HCT116 (cell line): ENCODE measurements around the gene DMRT2. TPM values are rescaled to one million over a fixed set of nuclear protein-coding genes. Genes with fewer than 3 reads are reported as not detected.

Experiments
- ATAC-seq: fragments of 200-7000 bp; cut with Tn5 transposase; 2 replicates; pipeline ENCODE4 v1.9.1; 2020; ENCODE audit warnings: mild to moderate bottlenecking, moderate library complexity
- BruUV-seq: library from RNA; stranded (reverse); fragments of 400-500 nt; replicated peaks from 2 replicates; lab custom pipeline; 2021; lab: Mats Ljungman, UMichigan
- CTCF ChIA-PET: fragments of 300-600 bp; sonication (Branson Sonifier 250); formaldehyde crosslinking; loops from one replicate; lab custom pipeline; 2021; ENCODE audit warnings: antibody characterized with exemption; lab: Charles Lee
- POLR2A ChIA-PET: fragments of 300-600, 350-600 bp; sonication (Branson Sonifier 250); formaldehyde crosslinking; loops from one replicate; lab custom pipeline; 2021; ENCODE audit warnings: antibody characterized with exemption; lab: Charles Lee
- RAD21 ChIA-PET, 2 experiments: fragments of 300-600 bp; sonication (Branson Sonifier 250); formaldehyde crosslinking; loops; one replicate each; lab custom pipeline; 2023; ENCODE audit warnings: low total read pairs in 2 of 2; ENCODE audit not compliant: uncharacterized antibody in 2 of 2, unreplicated experiment in 2 of 2, low non-redundant PET in 1 of 2; lab: Charles Lee
- DNase-seq: peaks from one replicate; pipeline ENCODE4 v3.0.0-alpha.2; 2010; ENCODE audit warnings: low read depth, low spot score
- H2AFZ ChIP-seq: fragments of 200-600 bp; shearing (Covaris generic), sonication (generic); 2 replicates; pipeline ENCODE4 v1.6.1; 2017; ENCODE audit warnings: low read depth, mixed run types, mixed read lengths, antibody characterized with exemption, low read length; ENCODE audit not compliant: poor library complexity, severe bottlenecking
- H3K27ac ChIP-seq: 2 replicates; pipeline ENCODE4 v1.5.1; 2012; ENCODE audit warnings: low read depth, low read length
- H3K27me3 ChIP-seq: fragments of 200-600 bp; sonication (generic); 2 replicates; pipeline ENCODE4 v1.6.1; 2016; ENCODE audit warnings: mixed run types, low read length, mixed read lengths; ENCODE audit not compliant: insufficient read depth
- H3K36me3 ChIP-seq, 2 experiments: fragments of 200-500 bp in 1 of 2; fragments of 200-600 bp in 1 of 2; sonication (Bioruptor generic) in 1 of 2; sonication (generic) in 1 of 2; 2 replicates each; pipeline versions ENCODE4 v1.5.1 to v1.6.1; 2014 to 2016; ENCODE audit warnings: low read length in 2 of 2, inconsistent platforms in 1 of 2, mixed read lengths in 1 of 2, mixed run types in 1 of 2; ENCODE audit not compliant: insufficient read depth in 2 of 2, control insufficient read depth in 1 of 2
- H3K4me1 ChIP-seq, 2 experiments: fragments of 200-600 bp in 1 of 2; sonication (generic) in 1 of 2; 2 replicates each; pipeline versions ENCODE4 v1.5.1 to v1.6.1; 2012 to 2017; ENCODE audit warnings: low read length in 2 of 2, inconsistent platforms in 1 of 2, mild to moderate bottlenecking in 1 of 2, mixed read lengths in 1 of 2, mixed run types in 1 of 2, moderate library complexity in 1 of 2; ENCODE audit not compliant: insufficient read depth in 2 of 2, control insufficient read depth in 1 of 2
- H3K4me2 ChIP-seq: fragments of 200-600 bp; sonication (generic); 2 replicates; pipeline ENCODE4 v1.6.1; 2017; ENCODE audit warnings: mixed run types, low read length, mixed read lengths
- H3K4me3 ChIP-seq, 2 experiments: fragments of 200-600 bp in 1 of 2; sonication (generic) in 1 of 2; replicated peaks in 1 of 2; 2 replicates each; pipeline ENCODE4 v1.5.1; 2011 to 2016; ENCODE audit warnings: low read length in 2 of 2, control low read depth in 1 of 2, low read depth in 1 of 2, mild to moderate bottlenecking in 1 of 2, mixed read lengths in 1 of 2, mixed run types in 1 of 2
- H3K79me2 ChIP-seq: fragments of 200-600 bp; sonication (generic); 2 replicates; pipeline ENCODE4 v1.6.1; 2017; ENCODE audit warnings: mild to moderate bottlenecking, mixed run types, low read length, moderate library complexity, mixed read lengths; ENCODE audit not compliant: insufficient read depth
- H3K9ac ChIP-seq: fragments of 200-600 bp; sonication (generic); 2 replicates; pipeline ENCODE4 v1.6.1; 2016; ENCODE audit warnings: low read length, mixed read lengths
- H3K9me2 ChIP-seq: fragments of 200-600 bp; sonication (generic), shearing (Covaris generic); 2 replicates; pipeline ENCODE4 v1.6.1; 2017; ENCODE audit warnings: mixed run types, mild to moderate bottlenecking, moderate library complexity; ENCODE audit not compliant: insufficient read depth
- H3K9me3 ChIP-seq, 2 experiments: fragments of 200-500 bp in 1 of 2; fragments of 200-600 bp in 1 of 2; sonication (Bioruptor generic) in 1 of 2; sonication (generic) in 1 of 2; 2 replicates each; pipeline ENCODE4 v1.6.1; 2014 to 2017; ENCODE audit warnings: low read length in 2 of 2, mixed read lengths in 2 of 2, inconsistent platforms in 1 of 2, low read depth in 1 of 2, mild to moderate bottlenecking in 1 of 2, mixed run types in 1 of 2, moderate library complexity in 1 of 2; ENCODE audit not compliant: control insufficient read depth in 1 of 2, insufficient read depth in 1 of 2
- H4K20me1 ChIP-seq: fragments of 200-600 bp; sonication (generic), shearing (Covaris generic); 2 replicates; pipeline ENCODE4 v1.6.1; 2017; ENCODE audit warnings: mixed run types, mild to moderate bottlenecking, moderate library complexity; ENCODE audit not compliant: insufficient read depth
- CTCF ChIP-seq, 3 experiments: fragments of 200-600 bp in 1 of 3; sonication (generic) in 1 of 3; IDR thresholded peaks in 2 of 3; conservative IDR thresholded peaks in 1 of 3; 2 replicates each; pipeline ENCODE4 v1.5.1; 2012 to 2017; ENCODE audit warnings: low read depth in 2 of 3, low read length in 2 of 3, antibody characterized with exemption in 1 of 3, borderline replicate concordance in 1 of 3, control low read depth in 1 of 3, mild to moderate bottlenecking in 1 of 3, mixed read lengths in 1 of 3, mixed run types in 1 of 3, moderate library complexity in 1 of 3; ENCODE audit not compliant: insufficient read depth in 1 of 3
- FOSL1 ChIP-seq: IDR thresholded peaks from 2 replicates; pipeline ENCODE4 v1.6.1; 2012; ENCODE audit warnings: low read depth
- POLR2A ChIP-seq: IDR thresholded peaks from 2 replicates; pipeline ENCODE4 v1.7.0; 2011; ENCODE audit warnings: borderline replicate concordance; ENCODE audit not compliant: insufficient read depth, insufficient read length; ENCODE audit errors: extremely low read depth
- REST ChIP-seq: IDR thresholded peaks from 2 replicates; pipeline ENCODE4 v1.6.1; 2012; ENCODE audit warnings: low read depth
- SP1 ChIP-seq: IDR thresholded peaks from 2 replicates; pipeline ENCODE4 v1.6.1; 2012; ENCODE audit warnings: low read depth
- ZBTB33 ChIP-seq: IDR thresholded peaks from 2 replicates; pipeline ENCODE4 v1.6.1; 2011; ENCODE audit warnings: mild to moderate bottlenecking, low read length, moderate library complexity; ENCODE audit not compliant: insufficient replicate concordance; ENCODE audit errors: extremely low read depth
- ZFX ChIP-seq: fragments of 450-650 bp; IDR thresholded peaks from 2 replicates; pipeline ENCODE4 v1.6.1; 2017
- intact Hi-C: fragments of 100-400 bp; cut with micrococcal nuclease; formaldehyde crosslinking; loops from 2 replicates; pipeline ENCODE4 v1.10.0; 2022
- total RNA-seq: library from RNA; stranded (reverse); gene quantifications from one replicate; pipeline ENCODE4 v1.2.1, GENCODE V29; 2021; ENCODE audit not compliant: unreplicated experiment

Gene DMRT2
- total RNA-seq, 1 experiment from 2014 or later, result 0.17 TPM

GRCh38 chr9:1100201-1100600, 50.0 kb downstream of the DMRT2 start:
- Histone ChIP-seq H3K9ac (no peak overlapping the region), H3K4me2 (no peak overlapping the region), H3K36me3 (no peaks in the 10 kb centered on the region), H3K4me1 (no peaks in the 10 kb centered on the region), H2AFZ (no peak overlapping the region), H3K27me3 (no peaks in the 10 kb centered on the region), H3K27ac (no peak overlapping the region), H4K20me1 (no peaks in the 10 kb centered on the region), H3K9me3 (0 out of 4 replicates have a peak, but pooled peaks cover 0 to 3% of the 10 kb centered on the region in 2 experiments), H3K4me3 (no peak overlapping the region), H3K9me2 (no peaks in the 10 kb centered on the region), H3K79me2 (no peaks in the 10 kb centered on the region)
- DNase-seq (no peak), ATAC-seq (no peak)
- intact Hi-C loops, result no loop called here
- TF ChIP-seq FOSL1 (no peak), REST (no peak), ZBTB33 (no peak), CTCF (IDR thresholded peaks at IDR 0.05 in 2 of 3, conservative IDR thresholded peaks at IDR 0.05 in 1 of 3; ENCODE audit: borderline replicate concordance in 1 of 3, insufficient read depth in 1 of 3, low read depth in 2 of 3, low read length in 2 of 3) (no peak), SP1 (no peak), POLR2A (no peak), ZFX (no peak)
- RAD21 ChIA-PET, result no interaction called here
- BruUV-seq, result no TSS peak
- CTCF ChIA-PET, result no interaction called here
- POLR2A ChIA-PET, result no interaction called here
